NT2/D1 (cell line): ENCODE data around the gene TRIM59.

Experiments used
- SUZ12 ChIP-seq: IDR thresholded peaks from 2 replicates; pipeline ENCODE4 v1.6.1; 2011; ENCODE audit not compliant: insufficient read length, insufficient read depth; ENCODE audit errors: extremely low read depth
- YY1 ChIP-seq: IDR thresholded peaks from 2 replicates; pipeline ENCODE4 v1.6.1; 2011; ENCODE audit not compliant: insufficient read length, insufficient read depth
- ZNF274 ChIP-seq: IDR thresholded peaks from 2 replicates; pipeline ENCODE4 v1.6.1; 2011; ENCODE audit warnings: mild to moderate bottlenecking, low read depth, low read length

- TF ChIP-seq ZNF274 (no peak), YY1 (no peak), SUZ12 (no peak)
These were observed 29.8 kb upstream of the TRIM59 start for GRCh38 chr3:160479376-160479775.
